ENCODE data around the gene NECTIN3. TPM values are rescaled to one million over a fixed set of nuclear protein-coding genes. Genes with fewer than 3 reads are reported as not detected.

Gene NECTIN3
- total RNA-seq, 2 experiments from 2014 or later, result 3.9 to 4.8 TPM

DNA sequence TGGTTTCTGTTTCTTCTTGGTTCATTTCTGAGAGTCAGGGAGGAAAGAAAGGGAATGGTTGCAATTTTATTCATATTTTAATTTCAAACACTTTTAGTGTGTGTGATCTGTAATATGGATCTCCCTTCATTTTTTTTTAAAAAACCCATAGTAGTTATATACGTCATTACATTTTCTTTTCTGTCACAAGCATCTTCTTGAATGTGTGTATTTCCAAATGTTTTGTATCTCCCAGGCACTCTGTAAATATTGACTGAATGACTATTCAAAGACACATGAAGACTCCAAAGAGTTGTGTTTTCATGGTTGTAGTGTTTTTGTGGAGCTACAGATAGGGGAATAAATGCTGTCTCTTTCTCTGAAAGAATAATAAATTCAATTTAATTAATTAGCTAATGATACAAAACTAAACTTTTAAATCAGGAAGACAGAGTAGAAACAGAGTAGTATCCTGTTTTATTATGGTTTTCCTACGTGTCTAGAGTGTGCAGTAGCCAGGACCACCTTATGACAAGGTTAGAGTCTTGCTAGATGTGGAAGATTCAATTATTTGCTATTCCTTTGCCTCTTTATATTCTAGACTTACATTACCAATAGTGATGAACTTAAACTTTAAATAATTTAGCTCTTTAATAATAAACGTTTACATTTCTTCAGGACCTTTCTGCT lies 35.5 kb downstream of the NECTIN3 start:
- ChIA-PET CTCF (interaction anchor here (1.3 kb wide), 1 partner anchor 11 kb away, joined by 3 read pairs; no protein-coding TSS in a partner anchor), POLR2A (no interaction called here)
- H3K4me3 Mint-ChIP-seq, result no peak overlapping the region
- H3K27me3 Mint-ChIP-seq, result peaks cover 14% of the 10 kb centered on the region
- no peaks in the 10 kb centered on the region for H3K4me1 Mint-ChIP-seq
- DNase-seq, result no peak
- H3K36me3 Mint-ChIP-seq (ENCODE audit: low read depth), result no peaks in the 10 kb centered on the region
- H3K27ac Mint-ChIP-seq, result no peak overlapping the region
- no peaks in the 10 kb centered on the region for H3K9me3 Mint-ChIP-seq

DNA sequence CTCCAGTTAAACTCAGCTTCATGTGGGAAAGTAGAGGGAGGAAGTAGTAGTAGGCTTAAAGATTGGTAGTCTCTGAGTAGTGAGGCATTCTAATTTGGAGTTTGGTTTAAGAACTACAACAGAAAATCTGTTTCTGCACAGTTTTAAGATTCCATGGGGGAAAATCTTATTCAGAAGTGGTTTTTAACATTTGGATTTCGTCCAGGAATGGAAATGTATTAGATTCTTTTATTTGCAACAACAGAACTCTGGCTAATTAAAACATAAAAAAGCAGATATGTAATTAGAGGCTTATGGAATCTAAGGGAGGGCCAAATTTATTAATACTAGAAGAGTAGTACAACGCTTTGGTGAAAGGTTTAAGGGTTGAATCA lies 36.0 kb downstream of the NECTIN3 start:
- Mint-ChIP-seq H3K27me3 (peaks cover 11% of the 10 kb centered on the region), H3K4me1 (no peaks in the 10 kb centered on the region), H3K27ac (no peak overlapping the region), H3K36me3 (ENCODE audit: low read depth) (no peaks in the 10 kb centered on the region), H3K4me3 (no peak overlapping the region), H3K9me3 (no peaks in the 10 kb centered on the region)
- ChIA-PET CTCF (interaction anchor here (1.3 kb wide), 1 partner anchor 11 kb away, joined by 3 read pairs; no protein-coding TSS in a partner anchor), POLR2A (no interaction called here)
- no peak for DNase-seq

DNA sequence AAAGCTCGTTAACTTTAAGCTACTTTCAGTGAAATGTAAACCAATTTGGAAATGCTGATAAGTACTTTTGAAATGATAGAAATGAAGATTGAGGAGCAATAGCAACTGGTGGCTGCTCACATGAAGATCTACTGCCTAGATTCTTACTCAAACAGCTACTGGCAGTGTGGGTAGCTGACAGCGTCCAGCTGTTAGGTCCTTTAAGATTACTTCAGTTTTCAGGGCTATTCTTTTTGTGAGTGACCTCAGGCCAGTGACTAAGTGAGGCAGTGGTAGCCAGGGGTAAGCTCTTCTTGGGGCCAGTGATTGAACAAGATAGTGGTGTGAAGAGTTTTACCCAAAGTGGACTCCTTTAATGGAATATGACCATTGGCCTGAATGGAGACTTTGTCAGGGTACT lies 41.3 kb downstream of the NECTIN3 start:
- no peak for DNase-seq
- Mint-ChIP-seq H3K9me3 (no peaks in the 10 kb centered on the region), H3K27me3 (peaks cover 2% of the 10 kb centered on the region), H3K4me3 (no peak overlapping the region), H3K4me1 (no peaks in the 10 kb centered on the region), H3K27ac (no peak overlapping the region), H3K36me3 (ENCODE audit: low read depth) (no peaks in the 10 kb centered on the region)
- POLR2A ChIA-PET, result no interaction called here
- CTCF ChIA-PET, result interaction anchor here (0.7 kb wide), 1 partner anchor 344 kb away, joined by 3 read pairs; no protein-coding TSS in a partner anchor

DNA sequence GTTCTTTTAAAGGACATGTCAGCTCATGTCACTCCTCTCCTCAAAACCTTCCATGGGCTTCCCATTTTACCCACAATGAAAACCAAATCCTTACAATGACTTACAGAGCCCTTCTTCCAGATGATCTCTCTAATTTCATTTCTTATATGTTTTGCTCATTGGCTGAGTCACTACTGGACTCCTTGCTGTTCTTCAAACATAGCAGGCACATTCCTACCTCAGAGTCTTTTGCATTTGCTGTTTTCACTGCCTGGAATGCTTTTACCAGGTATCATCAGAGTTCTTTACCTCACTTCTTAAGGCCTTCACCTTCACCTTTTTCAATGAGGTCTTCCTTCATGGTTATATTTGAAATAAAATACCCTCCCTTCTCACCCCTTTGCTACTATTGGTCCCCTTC lies 57.3 kb downstream of the NECTIN3 start:
- Mint-ChIP-seq H3K36me3 (ENCODE audit: low read depth) (no peaks in the 10 kb centered on the region), H3K27ac (no peak overlapping the region), H3K27me3 (no peaks in the 10 kb centered on the region), H3K4me1 (no peaks in the 10 kb centered on the region), H3K9me3 (no peaks in the 10 kb centered on the region), H3K4me3 (no peak overlapping the region)
- POLR2A ChIA-PET, result interaction anchor here (0.7 kb wide), 1 partner anchor 272 kb away, joined by 3 read pairs; no protein-coding TSS in a partner anchor
- DNase-seq, result no peak
- CTCF ChIA-PET, result no interaction called here

DNA sequence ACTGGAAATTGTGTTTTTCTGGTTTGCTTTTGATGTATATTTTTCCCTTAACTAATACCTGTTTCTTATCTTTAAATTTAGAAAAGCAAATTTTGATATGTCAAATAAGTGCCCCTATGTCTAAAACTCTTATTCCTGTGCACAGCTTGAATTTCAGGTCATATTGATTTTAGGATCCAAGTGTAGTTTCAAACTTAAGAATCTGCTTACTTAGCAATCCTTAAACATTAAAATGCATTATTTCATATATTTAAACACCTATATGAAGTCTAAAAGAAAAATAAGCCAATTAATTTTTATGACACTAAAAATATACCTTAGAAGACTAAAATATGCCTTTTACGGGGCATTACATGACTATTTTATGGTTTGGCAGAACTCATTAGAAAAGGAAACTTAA lies 59.2 kb downstream of the NECTIN3 start:
- Mint-ChIP-seq H3K4me1 (no peaks in the 10 kb centered on the region), H3K4me3 (no peak overlapping the region), H3K27me3 (no peaks in the 10 kb centered on the region), H3K27ac (no peak overlapping the region), H3K9me3 (no peaks in the 10 kb centered on the region), H3K36me3 (ENCODE audit: low read depth) (no peaks in the 10 kb centered on the region)
- ChIA-PET CTCF (no interaction called here), POLR2A (no interaction called here)
- DNase-seq, result no peak

DNA sequence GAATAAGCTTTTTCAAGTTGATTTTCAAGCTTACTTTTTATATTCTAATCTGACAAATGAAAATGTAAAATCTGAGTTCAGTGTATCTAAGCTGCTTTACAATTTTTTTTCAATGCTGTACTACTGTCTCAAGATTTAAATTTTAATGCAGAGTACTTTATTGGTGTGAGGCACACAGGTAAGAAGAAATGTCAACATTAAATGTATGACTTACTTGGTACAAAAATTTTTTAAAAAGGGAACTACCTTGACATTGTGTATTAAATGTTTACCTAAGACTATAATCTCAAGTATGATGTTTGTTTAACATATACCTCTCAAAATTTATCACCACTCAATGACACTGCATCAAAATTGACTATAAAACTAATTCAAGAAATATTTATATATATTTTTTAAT lies 62.7 kb downstream of the NECTIN3 start:
- Mint-ChIP-seq H3K4me1 (no peaks in the 10 kb centered on the region), H3K36me3 (ENCODE audit: low read depth) (no peaks in the 10 kb centered on the region), H3K9me3 (no peaks in the 10 kb centered on the region), H3K27me3 (no peaks in the 10 kb centered on the region), H3K4me3 (no peak overlapping the region), H3K27ac (no peak overlapping the region)
- ChIA-PET CTCF (no interaction called here), POLR2A (no interaction called here)
- no peak for DNase-seq

DNA sequence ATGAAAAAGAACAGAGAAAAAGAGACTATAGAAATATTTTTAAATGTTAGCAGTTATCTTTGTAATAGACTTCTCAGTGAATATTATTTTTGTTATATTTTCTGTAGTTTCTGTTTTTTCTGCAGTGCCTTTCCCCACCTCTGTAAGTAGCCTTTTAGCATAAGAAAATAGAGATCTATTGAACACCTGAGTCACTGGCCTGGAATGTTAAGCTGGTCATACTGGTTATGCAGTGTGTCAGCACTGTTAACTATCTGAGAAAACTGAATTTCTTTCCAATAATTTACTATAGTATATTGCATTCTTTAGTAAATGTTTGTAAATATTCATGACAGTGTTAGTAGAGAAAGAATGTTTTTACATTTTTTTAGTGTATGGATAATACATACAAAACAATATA lies 79.8 kb downstream of the NECTIN3 start:
- CTCF ChIA-PET, result no interaction called here
- no peaks in the 10 kb centered on the region for H3K36me3 Mint-ChIP-seq (ENCODE audit: low read depth)
- H3K9me3 Mint-ChIP-seq, result peaks cover 2% of the 10 kb centered on the region
- no peak for DNase-seq
- no peaks in the 10 kb centered on the region for H3K27me3 Mint-ChIP-seq
- POLR2A ChIA-PET, result no interaction called here
- no peak overlapping the region for H3K27ac Mint-ChIP-seq
- no peak overlapping the region for H3K4me3 Mint-ChIP-seq
- H3K4me1 Mint-ChIP-seq, result no peaks in the 10 kb centered on the region

DNA sequence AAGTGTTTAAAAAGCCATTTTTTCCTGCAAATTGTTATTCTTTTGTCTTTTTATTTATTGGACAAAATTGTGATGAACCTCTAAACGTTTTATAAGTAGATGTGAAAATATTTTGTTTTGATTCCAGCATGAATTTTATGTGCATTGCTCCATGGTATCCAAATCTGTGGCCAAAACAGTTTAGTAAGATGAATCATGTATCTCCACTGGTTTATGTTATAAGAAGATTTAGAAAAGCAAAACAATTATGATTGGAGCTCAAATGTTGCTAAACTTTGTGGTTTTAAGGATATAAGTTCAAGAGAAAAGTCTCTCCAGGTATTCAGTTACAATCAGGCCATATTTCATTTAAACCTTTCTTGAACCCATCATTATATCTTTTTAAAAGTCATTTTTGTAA lies 80.9 kb downstream of the NECTIN3 start:
- no peaks in the 10 kb centered on the region for H3K36me3 Mint-ChIP-seq (ENCODE audit: low read depth)
- no peaks in the 10 kb centered on the region for H3K4me1 Mint-ChIP-seq
- POLR2A ChIA-PET, result no interaction called here
- H3K27ac Mint-ChIP-seq, result no peak overlapping the region
- H3K27me3 Mint-ChIP-seq, result no peaks in the 10 kb centered on the region
- H3K4me3 Mint-ChIP-seq, result no peak overlapping the region
- H3K9me3 Mint-ChIP-seq, result peaks cover 4% of the 10 kb centered on the region
- DNase-seq, result no peak
- CTCF ChIA-PET, result no interaction called here

DNA sequence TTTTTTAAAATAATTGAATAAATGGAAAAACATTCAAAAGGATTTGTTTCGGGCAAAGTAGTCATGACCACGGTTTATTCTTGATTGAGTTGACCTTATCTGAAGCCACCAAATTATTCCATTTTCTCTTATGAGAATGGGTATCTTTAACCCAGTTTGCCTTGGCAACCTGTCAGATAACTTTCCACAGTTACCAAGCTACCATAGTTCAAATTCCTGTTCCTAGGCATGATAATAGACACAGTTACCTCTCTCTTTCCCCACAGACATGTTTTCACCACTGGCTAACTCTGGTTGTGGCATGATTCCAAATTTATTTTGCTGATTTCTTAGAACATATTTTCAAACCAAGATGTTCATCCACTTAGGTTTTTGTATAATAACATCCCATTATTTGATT lies 84.9 kb downstream of the NECTIN3 start:
- no peak for DNase-seq
- Mint-ChIP-seq H3K4me1 (no peaks in the 10 kb centered on the region), H3K27me3 (no peaks in the 10 kb centered on the region), H3K27ac (no peak overlapping the region), H3K36me3 (ENCODE audit: low read depth) (no peaks in the 10 kb centered on the region), H3K4me3 (no peak overlapping the region), H3K9me3 (peaks cover 4% of the 10 kb centered on the region)
- CTCF ChIA-PET, result no interaction called here
- POLR2A ChIA-PET, result no interaction called here

DNA sequence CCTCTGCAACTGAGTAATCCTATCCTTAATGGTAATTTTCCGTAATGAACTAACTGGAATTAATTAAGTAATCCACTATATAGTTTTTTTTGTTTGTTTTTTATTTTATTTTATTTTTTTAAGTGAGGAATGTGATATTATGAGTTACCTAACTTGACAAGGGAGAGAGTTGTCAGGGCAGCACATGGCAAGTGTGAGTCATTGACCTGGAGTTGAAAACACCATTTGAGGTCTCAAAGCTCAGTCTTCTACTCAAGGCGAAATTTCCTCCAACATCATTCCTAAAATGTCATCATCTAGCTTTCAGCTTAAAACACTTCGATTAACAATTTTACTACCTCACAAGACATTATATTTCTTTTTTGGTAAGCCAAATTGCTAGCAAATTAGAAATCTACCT lies 87.8 kb downstream of the NECTIN3 start:
- Mint-ChIP-seq H3K4me3 (no peak overlapping the region), H3K4me1 (no peaks in the 10 kb centered on the region), H3K9me3 (peaks cover 4% of the 10 kb centered on the region), H3K36me3 (ENCODE audit: low read depth) (no peaks in the 10 kb centered on the region), H3K27me3 (no peaks in the 10 kb centered on the region), H3K27ac (no peak overlapping the region)
- CTCF ChIA-PET, result no interaction called here
- no peak for DNase-seq
- POLR2A ChIA-PET, result no interaction called here

DNA sequence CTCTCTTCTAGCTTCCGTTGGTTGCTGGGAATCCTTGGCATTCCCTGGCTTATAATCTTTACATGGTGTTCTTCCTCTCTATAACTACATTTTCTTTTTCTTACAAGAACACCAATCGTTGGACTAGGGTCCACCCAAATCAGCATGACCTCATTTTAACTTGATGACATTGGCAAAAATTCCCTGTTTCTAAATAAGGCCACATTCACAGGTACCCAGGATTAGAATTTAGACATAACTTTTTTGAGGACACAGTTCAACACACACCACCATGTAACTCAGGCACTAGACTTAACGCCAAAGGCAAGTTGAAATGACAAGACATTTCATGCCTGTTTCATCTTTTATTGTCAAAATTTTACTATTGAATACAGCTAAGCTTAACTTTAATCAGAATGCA lies 93.0 kb downstream of the NECTIN3 start:
- DNase-seq, result no peak
- Mint-ChIP-seq H3K27me3 (no peaks in the 10 kb centered on the region), H3K4me3 (no peak overlapping the region), H3K27ac (no peak overlapping the region), H3K4me1 (no peaks in the 10 kb centered on the region), H3K36me3 (ENCODE audit: low read depth) (no peaks in the 10 kb centered on the region), H3K9me3 (no peaks in the 10 kb centered on the region)
- CTCF ChIA-PET, result no interaction called here
- POLR2A ChIA-PET, result no interaction called here

DNA sequence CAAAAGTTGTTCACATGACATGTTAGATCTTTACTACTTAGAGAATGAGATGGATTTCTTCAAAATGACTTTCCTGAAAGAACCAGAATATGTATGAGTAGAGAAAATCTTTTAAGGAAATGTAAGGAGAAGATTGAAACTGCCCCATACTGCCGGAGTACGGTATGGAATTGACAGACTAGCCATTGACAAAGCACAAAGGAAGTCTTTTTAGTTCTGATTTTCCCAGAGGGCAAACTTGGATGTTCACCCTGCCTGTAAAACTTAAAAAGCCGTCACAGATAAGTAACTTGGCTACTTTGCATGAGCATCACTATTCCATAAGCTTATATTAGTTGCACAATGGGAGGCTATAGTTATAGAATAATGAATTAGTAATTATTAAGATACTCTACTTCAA lies 93.8 kb downstream of the NECTIN3 start:
- Mint-ChIP-seq H3K27me3 (no peaks in the 10 kb centered on the region), H3K9me3 (no peaks in the 10 kb centered on the region), H3K4me3 (no peak overlapping the region), H3K27ac (no peak overlapping the region), H3K36me3 (ENCODE audit: low read depth) (no peaks in the 10 kb centered on the region), H3K4me1 (no peaks in the 10 kb centered on the region)
- ChIA-PET POLR2A (no interaction called here), CTCF (interaction anchor here (0.9 kb wide), 1 partner anchor 14 kb away, joined by 3 read pairs; no protein-coding TSS in a partner anchor)
- no peak for DNase-seq

DNA sequence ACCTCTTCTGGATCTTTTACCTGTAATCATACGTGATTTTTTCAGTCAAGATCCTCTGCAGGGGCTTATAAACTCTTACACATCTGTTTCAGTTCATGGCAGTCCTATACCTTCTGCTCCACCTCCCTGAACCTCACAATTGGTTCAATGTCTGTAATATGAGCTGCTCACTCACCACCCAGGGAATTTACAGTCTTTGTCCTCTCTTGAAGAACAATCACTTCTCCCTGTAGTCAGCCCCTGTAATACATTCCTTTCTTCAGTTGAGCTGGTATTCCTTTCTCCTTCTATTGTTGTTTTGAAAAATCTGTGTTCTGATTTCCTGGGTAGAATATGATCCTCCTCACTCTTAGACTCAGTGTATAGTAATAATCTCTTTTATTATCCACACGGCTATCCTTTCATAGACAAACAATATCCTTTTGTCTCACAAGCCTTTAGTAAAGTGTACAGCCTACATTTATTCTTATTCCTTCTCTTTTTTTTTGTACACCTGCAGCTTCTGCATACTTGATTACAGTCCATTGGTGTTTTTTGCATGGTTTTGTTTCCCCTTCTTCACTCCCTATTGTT lies 101.8 kb downstream of the NECTIN3 start:
- Mint-ChIP-seq H3K4me1 (no peaks in the 10 kb centered on the region), H3K36me3 (ENCODE audit: low read depth) (no peaks in the 10 kb centered on the region), H3K4me3 (no peak overlapping the region), H3K27ac (no peak overlapping the region), H3K9me3 (peaks cover 4% of the 10 kb centered on the region), H3K27me3 (no peaks in the 10 kb centered on the region)
- no peak for DNase-seq
- POLR2A ChIA-PET, result no interaction called here
- CTCF ChIA-PET, result no interaction called here

DNA sequence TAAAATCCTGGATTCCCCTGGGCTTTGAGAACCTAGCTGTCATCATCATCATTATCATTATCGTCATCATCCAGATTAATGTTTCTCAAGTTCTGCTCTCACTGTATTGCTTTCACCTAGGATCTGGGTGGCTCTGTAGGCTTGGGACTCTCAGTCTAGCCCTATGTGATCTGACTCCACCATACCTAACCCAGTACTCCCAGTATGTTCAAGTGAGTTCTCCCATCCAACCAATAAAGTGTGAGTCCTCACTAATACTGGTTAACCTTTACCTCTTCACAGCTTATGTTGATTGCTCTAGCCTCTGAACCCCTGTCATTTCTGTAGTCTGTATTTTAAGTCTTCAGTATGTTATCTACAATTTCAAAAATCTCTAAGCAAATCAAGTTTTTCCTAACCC lies 102.3 kb downstream of the NECTIN3 start:
- Mint-ChIP-seq H3K4me1 (no peaks in the 10 kb centered on the region), H3K9me3 (peaks cover 4% of the 10 kb centered on the region), H3K27me3 (no peaks in the 10 kb centered on the region), H3K36me3 (ENCODE audit: low read depth) (no peaks in the 10 kb centered on the region), H3K4me3 (no peak overlapping the region), H3K27ac (no peak overlapping the region)
- no peak for DNase-seq
- POLR2A ChIA-PET, result no interaction called here
- CTCF ChIA-PET, result no interaction called here
